Pancreas (tissue), 10 donors: ENCODE measurements around the gene ZDHHC14. TPM values are rescaled to one million over a fixed set of nuclear protein-coding genes. Genes with fewer than 3 reads are reported as not detected.

Experiments used
- ATAC-seq, 4 donors: fragments of 200-7000 bp; cut with Tn5 transposase; one replicate each; pipeline versions ENCODE4 v1.8.0 to v1.9.1; 2020; ENCODE audit warnings: mild to moderate bottlenecking in 4 of 4, moderate library complexity in 4 of 4
- DNase-seq, 6 donors: peaks; one replicate each; pipeline ENCODE4 v3.0.0-alpha.2; 2020
- FAIRE-seq: peaks from 2 replicates; lab custom pipeline; 2012; peaks lifted over from hg19 to GRCh38; lab: Jason Lieb, UNC
- H3K27ac ChIP-seq, 4 donors: fragments of 200-600 bp; sonication (generic); 1 replicate in 3 of 4; 2 replicates in 1 of 4; pipeline versions ENCODE4 v1.5.0 to v1.8.0; 2020
- H3K27me3 ChIP-seq, 4 donors: fragments of 200-600 bp; one replicate each; pipeline ENCODE4 v1.8.0; 2021
- H3K36me3 ChIP-seq, 3 donors: fragments of 200-600 bp; sonication (generic) in 1 of 3; one replicate each; pipeline versions ENCODE4 v1.5.0 to v1.8.0; 2020 to 2021
- H3K4me1 ChIP-seq, 3 donors: fragments of 200-600 bp; one replicate each; pipeline ENCODE4 v1.8.0; 2021
- H3K4me3 ChIP-seq, 4 donors: fragments of 200-600 bp; sonication (generic) in 2 of 4; one replicate each; pipeline versions ENCODE4 v1.5.0 to v1.8.0; 2020 to 2021
- H3K9me3 ChIP-seq, 4 donors: fragments of 200-600 bp; one replicate each; pipeline ENCODE4 v1.8.0; 2021
- CTCF ChIP-seq, 4 donors: fragments of 200-600 bp; sonication (generic) in 3 of 4; IDR thresholded peaks; one replicate each; pipeline versions ENCODE4 v1.5.0 to v1.8.0; 2021; ENCODE audit warnings: antibody characterized with exemption in 4 of 4
- WGBS, 2 donors: extraction: QIAGEN DNeasy Blood & Tissue Kit; methylation state at CpG; one replicate each; pipeline ENCODE4 v1.1.7; 2013; 5-methylcytosine and 5-hydroxymethylcytosine counted together
- intact Hi-C, 3 donors: fragments of 100-400 bp; cut with DNase I; formaldehyde crosslinking; loops; one replicate each; pipeline versions ENCODE4 v1.11.1 to v1.14.2; 2022
- polyA plus RNA-seq, 2 donors: library from polyadenylated mRNA; stranded (reverse); fragments of 200-250 nt; gene quantifications; one replicate each; pipeline ENCODE4 v1.2.3, GENCODE V29; 2013
- total RNA-seq, 6 donors: library from RNA; stranded (reverse); fragmentation: NEBNext Ultra II Directional in 4 of 6; extraction: Animal tissue kit (Norgen Biotek cat#: 25700) in 4 of 6; gene quantifications; one replicate each; pipeline versions ENCODE4 v1.2.1 to v1.2.4, GENCODE V29; 2021 to 2023
- donor health status: healthy with polysubstance abuse.
- donor health status: DM: no; HTN: no; CAD: no; lungs with moderate emphysema.
- donor health status: DM: no; HTN: no; CAD: no.
- donor health status: control.
- donor health status: control.
- donor health status: Bipolar disorder and iron deficiency.
- donor health status: DM: yes; HTN: yes; CAD: no.
- donor health status: DM: no; HTN: no; CAD: no.
- donor health status: DM: no; HTN: no; CAD: no.
- donor health status: DM: yes; HTN: yes; CAD: no.

ZDHHC14 gene
- total and polyA plus RNA-seq, 8 donors = 3.1 to 9.9 (median 4.5) TPM

- no peak for TF ChIP-seq CTCF (IDR thresholded peaks at IDR 0.05)
- Histone ChIP-seq H3K4me1 (no peaks in the 10 kb centered on the region), H3K27me3 (no peaks in the 10 kb centered on the region), H3K4me3 (no peak overlapping the region), H3K27ac (no peak overlapping the region), H3K9me3 (no peaks in the 10 kb centered on the region), H3K36me3 (no peaks in the 10 kb centered on the region)
- no peak for FAIRE-seq
- no peak for DNase-seq
- intact Hi-C loops = no loop called here
- ATAC-seq = peak in 1 of 4 donors; percentile 42
- 85 to 88% methylated on average over 10 of the region's 10 CpGs for WGBS, 2 donors
These were observed 140.7 kb downstream of the ZDHHC14 start for GRCh38 chr6:157521362-157522335.

GRCh38 chr6:157522472-157522871 is 141.5 kb downstream of the ZDHHC14 start:
- Histone ChIP-seq H3K4me1 (no peaks in the 10 kb centered on the region), H3K27ac (no peak overlapping the region), H3K36me3 (no peaks in the 10 kb centered on the region), H3K4me3 (no peak overlapping the region), H3K9me3 (no peaks in the 10 kb centered on the region), H3K27me3 (no peaks in the 10 kb centered on the region)
- no peak for ATAC-seq
- intact Hi-C loops = no loop called here
- no peak for FAIRE-seq
- 94 to 96% methylated on average over 1 of the region's 1 CpG for WGBS, 2 donors
- DNase-seq = no peak
- TF ChIP-seq CTCF (IDR thresholded peaks at IDR 0.05) = no peak

- no peaks in the 10 kb centered on the region for H3K27me3 ChIP-seq
- H3K36me3 ChIP-seq = no peaks in the 10 kb centered on the region
- FAIRE-seq (no peak), DNase-seq (no peak), ATAC-seq (no peak)
- WGBS, 2 donors = 90 to 95% methylated on average over 2 of the region's 2 CpGs
- intact Hi-C loops = no loop called here
- no peak overlapping the region for H3K4me3 ChIP-seq
- no peaks in the 10 kb centered on the region for H3K4me1 ChIP-seq
- TF ChIP-seq CTCF (IDR thresholded peaks at IDR 0.05) = no peak
- no peak overlapping the region for H3K27ac ChIP-seq
- H3K9me3 ChIP-seq = no peaks in the 10 kb centered on the region
These were observed 143.7 kb downstream of the ZDHHC14 start for GRCh38 chr6:157524735-157525134.

DNA sequence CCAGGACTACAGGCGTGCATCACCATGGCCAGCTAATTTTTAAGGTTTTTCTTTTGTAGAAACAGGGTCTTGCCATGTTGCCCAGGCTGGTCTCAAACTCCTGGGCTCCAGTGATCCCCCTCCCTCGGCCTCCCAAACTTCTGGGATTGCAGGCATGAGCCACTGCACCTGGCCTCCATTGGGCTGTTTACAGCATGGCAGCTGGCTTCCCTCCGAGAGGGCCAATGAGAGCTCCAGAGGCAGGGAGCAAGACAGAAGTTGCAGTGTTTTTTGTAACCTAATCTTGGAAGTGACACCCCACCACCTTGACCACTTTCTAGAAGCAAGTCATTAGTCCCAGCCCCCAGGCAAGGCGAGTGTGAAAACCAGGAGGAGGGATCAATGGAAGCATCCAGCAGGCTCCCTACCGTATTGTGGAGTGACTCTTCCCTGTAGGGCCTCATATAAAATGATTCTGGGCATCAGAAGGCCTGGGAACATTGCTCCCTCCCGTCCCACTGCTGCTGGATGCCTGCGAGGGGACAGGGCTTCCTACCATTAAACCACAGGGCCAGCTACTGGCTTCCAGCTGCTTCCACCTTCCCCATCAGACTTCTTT is 144.4 kb downstream of the ZDHHC14 start:
- no peak for ATAC-seq
- H3K4me1 ChIP-seq = no peaks in the 10 kb centered on the region
- H3K27me3 ChIP-seq = no peaks in the 10 kb centered on the region
- DNase-seq = no peak
- no peak for FAIRE-seq
- intact Hi-C loops = no loop called here
- no peak overlapping the region for H3K27ac ChIP-seq
- WGBS, 2 donors = 93 to 95% methylated on average over 7 of the region's 7 CpGs
- no peaks in the 10 kb centered on the region for H3K36me3 ChIP-seq
- no peak for TF ChIP-seq CTCF (IDR thresholded peaks at IDR 0.05)
- no peaks in the 10 kb centered on the region for H3K9me3 ChIP-seq
- no peak overlapping the region for H3K4me3 ChIP-seq
